ENCODE results near the gene SSUH2. TPM values are rescaled to one million over a fixed set of nuclear protein-coding genes. Genes with fewer than 3 reads are reported as not detected.

The SSUH2 gene
- total and polyA plus RNA-seq, 2 donors from 2014 or later = 0.44 to 0.88 TPM

GRCh38 chr3:8658306-8659212 is 14.0 kb upstream of the SSUH2 start:
- intact Hi-C loops (cut with DNase I) = no loop called here
- peak overlapping the region; percentile 26 to 53 for H3K27ac ChIP-seq (ENCODE audit: low read depth in 2 of 2, low read length in 2 of 2)

GRCh38 chr3:8657804-8658305 is 13.3 kb upstream of the SSUH2 start:
- no peaks in the 10 kb centered on the region for H3K9me3 ChIP-seq (ENCODE audit: control insufficient read depth in 2 of 3, insufficient read depth in 1 of 3, low read length in 3 of 3)
- no peak for TF ChIP-seq CTCF (IDR thresholded peaks at IDR 0.05; ENCODE audit: borderline replicate concordance, extremely low read depth, insufficient read depth)
- peak overlapping the region; percentile 26 to 53 for H3K27ac ChIP-seq (ENCODE audit: low read depth in 2 of 2, low read length in 2 of 2)
- peaks cover 6 to 11% (median 7%) of the 10 kb centered on the region in 3 donors for H3K4me1 ChIP-seq (ENCODE audit: control insufficient read depth in 2 of 3, insufficient read depth in 2 of 3, low read depth in 1 of 3, low read length in 3 of 3)
- intact Hi-C loops (cut with DNase I) = no loop called here
- H3K9ac ChIP-seq (ENCODE audit: low read length in 3 of 3) = no peak overlapping the region
- DNase-seq (peak in 1 of 5 donors; percentile 51), FAIRE-seq (no peak)
- H3K27me3 ChIP-seq (ENCODE audit: control insufficient read depth, insufficient read depth, low read length) = no peaks in the 10 kb centered on the region
- no peaks in the 10 kb centered on the region for H3K36me3 ChIP-seq (ENCODE audit: control insufficient read depth in 2 of 3, insufficient read depth in 3 of 3, low read length in 3 of 3)
- H3K4me3 ChIP-seq (ENCODE audit: low read length in 3 of 3) = no peak overlapping the region

More at GRCh38 chr3:8658306-8659212, 14.0 kb upstream of the SSUH2 start:
- peak; percentile 80 to 92 (median 85) for DNase-seq
- Histone ChIP-seq H3K27me3 (ENCODE audit: control insufficient read depth, insufficient read depth, low read length) (no peaks in the 10 kb centered on the region), H3K4me3 (ENCODE audit: low read length in 3 of 3) (no peak overlapping the region), H3K36me3 (ENCODE audit: control insufficient read depth in 2 of 3, insufficient read depth in 3 of 3, low read length in 3 of 3) (no peaks in the 10 kb centered on the region), H3K4me1 (ENCODE audit: control insufficient read depth in 2 of 3, insufficient read depth in 2 of 3, low read depth in 1 of 3, low read length in 3 of 3) (peaks cover 6 to 11% (median 7%) of the 10 kb centered on the region in 3 donors), H3K9ac (ENCODE audit: low read length in 3 of 3) (no peak overlapping the region), H3K9me3 (ENCODE audit: control insufficient read depth in 2 of 3, insufficient read depth in 1 of 3, low read length in 3 of 3) (no peaks in the 10 kb centered on the region)
- no peak for TF ChIP-seq CTCF (IDR thresholded peaks at IDR 0.05; ENCODE audit: borderline replicate concordance, extremely low read depth, insufficient read depth)
- FAIRE-seq = no peak

- intact Hi-C loops (cut with DNase I) = no loop called here
- FAIRE-seq = no peak
- H3K9me3 ChIP-seq (ENCODE audit: control insufficient read depth in 2 of 3, insufficient read depth in 1 of 3, low read length in 3 of 3) = no peaks in the 10 kb centered on the region
Observed at GRCh38 chr3:8656240-8656639, 11.6 kb upstream of the SSUH2 start.

More at GRCh38 chr3:8656240-8656639, 11.6 kb upstream of the SSUH2 start:
- no peak for TF ChIP-seq CTCF (IDR thresholded peaks at IDR 0.05; ENCODE audit: borderline replicate concordance, extremely low read depth, insufficient read depth)
- Histone ChIP-seq H3K27me3 (ENCODE audit: control insufficient read depth, insufficient read depth, low read length) (no peaks in the 10 kb centered on the region), H3K4me3 (ENCODE audit: low read length in 3 of 3) (no peak overlapping the region), H3K4me1 (ENCODE audit: control insufficient read depth in 2 of 3, insufficient read depth in 2 of 3, low read depth in 1 of 3, low read length in 3 of 3) (peaks cover 6 to 11% (median 7%) of the 10 kb centered on the region in 3 donors), H3K9ac (ENCODE audit: low read length in 3 of 3) (no peak overlapping the region), H3K36me3 (ENCODE audit: control insufficient read depth in 2 of 3, insufficient read depth in 3 of 3, low read length in 3 of 3) (no peaks in the 10 kb centered on the region), H3K27ac (ENCODE audit: low read depth in 2 of 2, low read length in 2 of 2) (no peak overlapping the region)
- DNase-seq = peak in 1 of 5 donors; percentile 23
